ENCODE data around the gene TMEM42.

GRCh38 chr3:44893097-44893496 is 31.4 kb downstream of the TMEM42 start:
- TF ChIP-seq, protein P1, sequence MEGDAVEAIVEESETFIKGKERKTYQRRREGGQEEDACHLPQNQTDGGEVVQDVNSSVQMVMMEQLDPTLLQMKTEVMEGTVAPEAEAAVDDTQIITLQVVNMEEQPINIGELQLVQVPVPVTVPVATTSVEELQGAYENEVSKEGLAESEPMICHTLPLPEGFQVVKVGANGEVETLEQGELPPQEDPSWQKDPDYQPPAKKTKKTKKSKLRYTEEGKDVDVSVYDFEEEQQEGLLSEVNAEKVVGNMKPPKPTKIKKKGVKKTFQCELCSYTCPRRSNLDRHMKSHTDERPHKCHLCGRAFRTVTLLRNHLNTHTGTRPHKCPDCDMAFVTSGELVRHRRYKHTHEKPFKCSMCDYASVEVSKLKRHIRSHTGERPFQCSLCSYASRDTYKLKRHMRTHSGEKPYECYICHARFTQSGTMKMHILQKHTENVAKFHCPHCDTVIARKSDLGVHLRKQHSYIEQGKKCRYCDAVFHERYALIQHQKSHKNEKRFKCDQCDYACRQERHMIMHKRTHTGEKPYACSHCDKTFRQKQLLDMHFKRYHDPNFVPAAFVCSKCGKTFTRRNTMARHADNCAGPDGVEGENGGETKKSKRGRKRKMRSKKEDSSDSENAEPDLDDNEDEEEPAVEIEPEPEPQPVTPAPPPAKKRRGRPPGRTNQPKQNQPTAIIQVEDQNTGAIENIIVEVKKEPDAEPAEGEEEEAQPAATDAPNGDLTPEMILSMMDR (IDR thresholded peaks at IDR 0.05), result no peak
- TF ChIP-seq REST (IDR thresholded peaks at IDR 0.05; ENCODE audit: insufficient read depth in 1 of 2, low read depth in 2 of 2, low read length in 1 of 2) (no peak), POLR2AphosphoS5 (IDR thresholded peaks at IDR 0.05; ENCODE audit: low read depth, low read length) (no peak)
